Eye (tissue), 1 donor: ENCODE measurements around the gene SREK1IP1.
"Not testable (repeated sequence)": the region's sequence is repeated elsewhere in the genome, so short reads cannot be mapped to it uniquely, and the experiment has no call there.

Experiments
- DNase-seq: peaks from one replicate; pipeline ENCODE4 v3.0.0-alpha.2; 2015

SREK1IP1 gene

DNA sequence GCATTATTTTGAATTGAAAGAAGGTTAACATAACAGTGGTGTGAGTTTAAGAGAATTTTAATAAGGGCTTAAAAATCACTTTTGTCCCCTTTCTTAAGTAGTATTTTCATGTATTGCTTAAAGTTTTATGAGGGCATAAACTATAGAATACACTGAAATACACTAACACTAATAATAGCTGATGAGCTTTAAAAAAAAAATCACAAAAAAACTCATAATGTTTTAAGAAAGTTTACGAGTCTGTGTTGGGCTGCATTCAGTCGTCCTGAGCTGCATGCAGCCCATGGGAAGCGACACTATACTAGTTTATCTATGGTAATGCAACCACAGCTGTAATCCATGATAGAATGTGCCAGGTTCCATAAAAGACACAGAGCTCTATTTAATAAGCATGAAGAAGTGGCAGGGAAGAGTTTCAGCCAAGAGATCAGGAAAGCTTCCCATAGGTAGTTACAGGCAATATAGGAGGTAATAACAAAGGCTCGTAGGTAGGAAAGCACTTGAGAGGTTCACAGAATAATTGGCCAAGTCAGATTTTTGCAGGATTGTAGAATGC lies 4.5 kb downstream of the SREK1IP1 start:
- no peak for DNase-seq

GRCh38 chr5:64759960-64760660 lies 8.4 kb downstream of the SREK1IP1 start:
- DNase-seq = peak; percentile 23

DNA sequence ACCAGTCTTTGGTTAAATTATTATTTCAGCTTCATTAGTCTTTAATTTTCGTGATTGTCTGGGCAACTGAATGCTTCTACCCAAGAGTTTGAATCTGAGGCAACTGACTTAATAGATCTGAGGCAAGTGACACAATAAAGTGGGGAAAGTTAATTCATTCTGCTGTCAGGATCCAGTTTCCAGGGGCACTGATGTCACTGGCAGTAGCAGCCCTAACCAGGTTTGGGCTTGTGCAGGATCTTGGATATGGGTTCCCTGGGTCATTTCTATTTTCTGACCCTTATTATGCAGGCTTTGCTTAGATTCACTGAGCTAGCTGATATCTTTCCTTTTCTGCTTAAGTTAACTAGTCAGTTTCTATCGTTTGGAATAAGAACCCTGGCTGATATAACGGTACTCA lies 9.6 kb downstream of the SREK1IP1 start:
- no peak for DNase-seq

DNA sequence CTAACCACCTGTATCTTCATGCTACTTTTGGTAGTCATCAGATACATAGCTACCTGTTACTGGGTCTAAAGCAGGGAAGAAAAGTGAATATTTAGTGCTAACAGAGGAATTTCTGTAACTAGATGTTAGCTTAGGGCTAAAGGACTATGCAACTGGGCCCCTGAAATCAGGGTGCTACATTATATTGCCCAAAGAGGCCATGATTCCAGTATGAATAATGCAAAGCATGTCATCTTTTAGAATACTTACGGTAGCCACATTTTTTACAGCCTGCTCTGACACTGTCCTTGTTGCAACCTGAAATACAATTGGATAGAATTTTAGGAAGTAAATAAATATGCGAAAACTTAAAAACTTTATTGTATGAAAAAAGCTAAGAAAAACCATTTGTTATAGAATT lies 14.4 kb downstream of the SREK1IP1 start:
- no peak for DNase-seq

- no peak for DNase-seq
Measured at GRCh38 chr5:64749385-64749784, 19.1 kb downstream of the SREK1IP1 start.

DNA sequence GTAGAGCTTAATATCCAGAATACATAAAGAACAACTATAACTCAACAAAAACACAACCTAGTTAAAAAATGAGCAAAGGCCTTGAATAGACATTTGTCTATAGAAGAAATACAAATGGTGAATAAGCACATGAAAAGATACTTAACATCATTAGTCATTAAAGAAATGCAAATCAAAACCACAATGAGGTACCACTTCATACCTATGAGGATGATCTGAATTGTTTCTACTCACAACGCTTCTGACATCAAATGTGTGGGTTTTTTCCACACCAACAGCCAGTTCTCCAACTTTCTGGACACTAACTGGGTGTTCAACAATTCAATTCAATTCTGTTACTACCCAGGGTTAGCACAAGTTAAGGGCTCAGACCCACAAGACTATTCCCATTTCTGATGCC lies 22.0 kb downstream of the SREK1IP1 start:
- no peak for DNase-seq

GRCh38 chr5:64744914-64745313 lies 23.6 kb downstream of the SREK1IP1 start:
- no peak for DNase-seq

GRCh38 chr5:64742821-64743220 lies 25.7 kb downstream of the SREK1IP1 start:
- no peak for DNase-seq

GRCh38 chr5:64742411-64742810 lies 26.1 kb downstream of the SREK1IP1 start:
- no peak for DNase-seq

- no peak for DNase-seq
Measured at GRCh38 chr5:64727150-64727549, 41.3 kb downstream of the SREK1IP1 start.

GRCh38 chr5:64722588-64722987 lies 45.9 kb downstream of the SREK1IP1 start:
- DNase-seq = no peak

DNA sequence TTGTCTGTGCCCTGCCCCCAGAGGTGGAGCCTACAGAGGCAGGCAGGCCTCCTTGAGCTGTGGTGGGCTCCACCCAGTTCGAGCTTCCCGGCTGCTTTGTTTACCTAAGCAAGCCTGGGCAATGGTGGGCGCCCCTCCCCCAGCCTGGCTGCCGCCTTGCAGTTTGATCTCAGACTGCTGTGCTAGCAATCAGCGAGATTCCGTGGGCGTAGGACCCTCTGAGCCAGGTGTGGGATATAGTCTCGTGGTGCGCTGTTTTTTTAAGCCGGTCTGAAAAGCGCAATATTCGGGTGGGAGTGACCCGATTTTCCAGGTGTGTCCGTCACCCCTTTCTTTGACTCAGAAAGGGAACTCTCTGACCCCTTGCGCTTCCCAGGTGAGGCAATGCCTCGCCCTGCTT lies 54.0 kb downstream of the SREK1IP1 start:
- DNase-seq = not testable (repeated sequence)

DNA sequence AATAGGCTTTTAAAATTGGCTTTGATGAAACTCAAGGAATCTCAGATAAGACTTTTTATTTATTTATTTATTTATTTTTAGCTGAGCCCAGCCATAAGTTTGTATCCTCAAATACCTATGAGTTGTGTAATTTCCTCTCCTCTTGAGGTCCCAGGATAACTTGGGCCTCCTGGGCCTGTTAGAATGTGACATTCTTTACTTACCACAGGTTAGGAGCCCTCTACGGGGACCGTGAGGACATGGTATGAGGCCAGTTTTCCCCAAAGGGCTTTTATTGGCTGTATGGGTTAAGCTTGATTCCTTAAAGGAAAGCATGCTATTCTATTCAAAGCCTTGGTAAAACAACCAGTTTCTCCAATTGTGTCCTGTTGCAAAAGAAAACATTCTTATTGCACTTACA lies 61.3 kb downstream of the SREK1IP1 start:
- no peak for DNase-seq

- DNase-seq = not testable (repeated sequence)
Measured at GRCh38 chr5:64706074-64706473, 62.4 kb downstream of the SREK1IP1 start.

DNA sequence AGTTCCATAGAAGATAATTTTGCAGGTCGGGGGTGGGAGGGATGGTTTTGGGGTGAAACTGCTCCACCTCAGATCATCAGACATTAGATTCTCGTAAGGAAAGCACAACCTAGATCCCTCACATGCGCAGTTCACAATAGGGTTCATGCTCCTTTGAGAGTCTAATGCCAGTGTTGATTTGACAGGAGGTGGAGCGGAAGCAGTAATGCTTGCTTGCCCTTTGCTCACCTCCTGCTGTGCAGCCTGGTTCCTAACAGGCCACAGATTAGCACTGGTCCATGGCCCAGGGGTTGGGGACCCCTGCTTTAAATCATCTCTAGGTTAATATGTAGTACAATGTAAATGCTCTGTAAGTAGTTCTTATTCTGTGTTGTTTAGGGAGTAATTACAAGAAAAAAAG lies 67.7 kb downstream of the SREK1IP1 start:
- DNase-seq = peak; percentile 5

GRCh38 chr5:64696414-64696813 lies 72.1 kb downstream of the SREK1IP1 start:
- not testable (repeated sequence) for DNase-seq

DNA sequence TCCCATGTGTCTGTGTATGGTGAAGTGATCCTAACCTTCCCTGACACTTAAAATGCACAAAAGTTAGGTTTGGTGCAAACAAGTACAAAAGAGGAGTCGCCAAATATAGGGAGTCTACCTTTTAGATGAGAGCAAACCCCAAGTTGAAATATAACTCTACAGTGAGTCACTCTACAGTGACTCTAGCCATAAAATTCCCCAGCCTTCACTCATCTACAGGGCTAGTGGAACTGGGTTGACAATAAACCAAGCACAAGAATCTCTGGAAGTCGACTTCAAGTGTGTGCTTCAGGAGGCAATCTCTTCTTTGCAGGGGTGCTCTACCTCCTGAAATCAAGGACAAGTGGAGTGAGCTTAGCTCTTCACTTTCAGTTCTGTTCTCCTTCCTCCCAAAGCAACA lies 74.9 kb downstream of the SREK1IP1 start:
- no peak for DNase-seq

- DNase-seq = peak; percentile 3
Measured at GRCh38 chr5:64691291-64691690, 77.2 kb downstream of the SREK1IP1 start.

DNA sequence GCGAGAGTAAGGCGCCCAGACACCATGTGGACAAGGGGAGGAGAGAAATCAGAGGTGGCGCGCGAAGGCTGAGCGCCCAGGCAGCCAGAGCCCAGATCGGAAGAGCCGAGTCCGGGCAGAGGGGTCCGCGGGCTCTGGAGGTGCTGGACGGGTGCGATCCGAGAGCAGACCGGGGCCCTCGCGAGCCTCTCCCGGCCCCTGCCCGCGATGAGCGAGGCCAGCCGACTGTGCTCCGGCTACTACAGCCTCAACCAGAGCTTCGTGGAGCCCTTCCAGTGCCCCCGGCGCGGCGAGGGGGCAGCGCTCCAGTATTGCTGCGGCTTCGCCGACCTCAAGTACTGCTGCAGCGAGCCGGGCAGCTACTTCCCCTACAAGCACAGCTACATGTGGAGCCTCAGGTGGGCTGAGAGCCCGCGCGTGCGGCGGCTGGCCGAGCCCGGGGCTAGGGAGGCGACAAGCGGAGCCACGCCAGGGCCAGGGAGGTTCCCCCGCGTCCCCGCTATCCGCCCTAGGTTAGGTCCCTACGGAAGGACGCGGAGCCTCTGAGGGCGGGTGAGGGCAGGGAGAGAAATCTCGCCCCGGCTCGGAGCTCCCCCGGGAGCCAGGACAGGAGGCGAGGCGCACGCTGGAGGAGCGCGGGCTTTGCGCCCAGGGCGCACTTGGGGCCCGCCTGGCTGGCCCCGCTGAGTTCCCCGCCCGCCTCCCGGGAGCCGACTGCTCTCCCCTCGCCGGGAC lies 77.9 kb downstream of the SREK1IP1 start, which contains the start of gene SHISAL2B:
SHISAL2B (plus strand) TSS at position 87 of the 735 bp plus-strand sequence; CDS start at position 208, 121 bp downstream.
- peak; percentile 74 for DNase-seq

- no peak for DNase-seq
Measured at GRCh38 chr5:64690104-64690416, 78.4 kb downstream of the SREK1IP1 start.

DNA sequence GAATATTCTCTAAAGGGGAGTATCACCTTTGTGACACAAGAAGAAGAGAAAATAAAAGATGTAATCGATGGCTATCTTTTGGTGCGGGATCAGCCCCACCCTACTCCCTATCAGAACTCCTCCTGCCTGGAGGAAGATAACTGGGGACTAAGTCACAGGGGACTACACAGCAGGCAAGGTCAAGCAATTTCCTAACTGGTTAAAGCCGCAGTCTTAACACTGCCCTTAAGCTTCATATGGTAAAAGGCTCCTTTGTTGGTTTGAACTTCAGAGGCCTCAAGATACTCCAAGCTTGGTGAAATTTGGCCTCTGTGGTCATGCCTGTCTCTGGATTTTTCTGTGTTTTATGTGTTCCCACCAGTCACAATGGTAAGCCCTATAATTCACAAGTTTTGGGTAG lies 79.5 kb downstream of the SREK1IP1 start:
- no peak for DNase-seq

GRCh38 chr5:64688391-64688790 lies 80.1 kb downstream of the SREK1IP1 start:
- DNase-seq = no peak

DNA sequence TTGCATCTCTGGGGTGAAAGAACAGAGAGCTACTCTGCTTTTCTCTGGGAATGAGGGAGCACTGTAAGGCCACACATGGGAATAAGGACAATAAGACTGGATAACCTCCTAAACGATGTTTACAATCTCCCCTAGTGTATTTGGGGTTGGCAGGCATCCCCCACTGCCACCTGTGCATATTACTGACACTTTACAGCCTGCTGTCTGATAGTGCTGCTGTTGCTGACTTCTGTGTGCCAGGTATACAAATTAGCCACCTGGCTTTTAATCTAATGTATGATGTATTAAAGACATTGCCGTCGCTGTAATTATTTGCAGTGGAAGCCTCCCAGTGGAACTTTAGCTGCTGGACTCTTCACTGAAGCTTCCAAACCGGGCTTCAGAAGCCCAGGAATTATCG lies 82.6 kb downstream of the SREK1IP1 start:
- no peak for DNase-seq

GRCh38 chr5:64682608-64683007 lies 85.9 kb downstream of the SREK1IP1 start:
- DNase-seq = no peak
